ENCODE results near the gene RYR2. TPM values are rescaled to one million over a fixed set of nuclear protein-coding genes. Genes with fewer than 3 reads are reported as not detected.
A peak's percentile ranks its signal among the peaks of the same experiment; 100 is the strongest.

Gene RYR2
- total and polyA plus RNA-seq, 2 of the 8 experiments (the other 6 are each of a cell fraction or from before 2014, with no cell fraction given), result 1.3 to 4.4 TPM

GRCh38 chr1:237093691-237094090, 51.7 kb downstream of the RYR2 start:
- Histone ChIP-seq H3K14ac (ENCODE audit: insufficient read length) (no peak overlapping the region), H3K23ac (ENCODE audit: insufficient read length) (no peak overlapping the region), H3K79me1 (ENCODE audit: low read depth, low read length) (no peaks in the 10 kb centered on the region; the same call in 1 of the 2 replicates), H2BK20ac (ENCODE audit: low read length) (no peak overlapping the region), H3K27ac (ENCODE audit: low read depth, low read length) (no peak overlapping the region), H3K27me3 (replicated peaks in 1 of 4; ENCODE audit: control insufficient read depth in 3 of 4, extremely low read depth in 1 of 4, insufficient read depth in 3 of 4, low read length in 3 of 4) (no peaks in the 10 kb centered on the region), H2AK5ac (ENCODE audit: low read depth, low read length) (no peak overlapping the region), H3K18ac (ENCODE audit: extremely low read depth, low read length) (no peak overlapping the region), H2BK12ac (ENCODE audit: low read depth, low read length) (no peak overlapping the region), H3K23me2 (ENCODE audit: low read depth, low read length) (no peaks in the 10 kb centered on the region), H2BK5ac (ENCODE audit: low read depth, low read length) (no peak overlapping the region), H2BK15ac (ENCODE audit: low read length) (no peak overlapping the region), H3K4me3 (ENCODE audit: extremely low read depth in 1 of 4, insufficient read depth in 2 of 4, low read depth in 3 of 4, low read length in 4 of 4) (no peak overlapping the region), H3K4me2 (ENCODE audit: insufficient read depth in 1 of 2, low read depth in 2 of 2, low read length in 2 of 2) (no peak overlapping the region), H2BK120ac (replicated peaks; ENCODE audit: low read depth, low read length) (no peak overlapping the region), H4K5ac (ENCODE audit: insufficient read length, low read depth, low read length) (no peak overlapping the region), H3K56ac (replicated peaks; ENCODE audit: insufficient read length, low read depth, low read length) (no peak overlapping the region), H3K79me2 (ENCODE audit: control insufficient read depth in 1 of 2, insufficient read depth in 2 of 2, low read length in 2 of 2) (peaks cover 0 to 19% of the 10 kb centered on the region in 2 experiments; a peak in 2 of 4 replicates), H3K9me3 (ENCODE audit: insufficient read depth in 2 of 2, low read depth in 1 of 2, low read length in 1 of 2) (no peaks in the 10 kb centered on the region), H2AFZ (ENCODE audit: low read length) (no peak overlapping the region), H4K91ac (replicated peaks; ENCODE audit: insufficient read length, low read length) (no peak overlapping the region), H3K9ac (replicated peaks in 1 of 4; ENCODE audit: extremely low read depth in 1 of 4, low read depth in 3 of 4, low read length in 3 of 4) (peak overlapping the region in 1 of 4 experiments; percentile 4; a peak in 1 of 7 replicates), H3K4me1 (replicated peaks in 1 of 4; ENCODE audit: control insufficient read depth in 3 of 4, insufficient read depth in 4 of 4, low read length in 3 of 4) (no peaks in the 10 kb centered on the region; a peak in 1 of 7 replicates), H3K4ac (replicated peaks; ENCODE audit: insufficient read length, low read depth, low read length) (no peak overlapping the region), H4K20me1 (replicated peaks in 1 of 2; ENCODE audit: control insufficient read depth in 1 of 2, insufficient read depth in 2 of 2, low read length in 2 of 2) (no peaks in the 10 kb centered on the region), H4K8ac (ENCODE audit: extremely low read depth, insufficient read depth, low read length) (no peak overlapping the region), H3K36me3 (ENCODE audit: control insufficient read depth in 2 of 4, insufficient read depth in 4 of 4, low read length in 3 of 4) (no peaks in the 10 kb centered on the region)
- 90% methylated on average over 12 of the region's 12 CpGs; no CpG with 5 or more reads in 1 of the 2 experiments for WGBS, 2 experiments (ENCODE audit: extremely low coverage in 1 of 2, insufficient coverage in 1 of 2, insufficient read length in 1 of 2, insufficient replicate concordance in 2 of 2, low coverage in 1 of 2, low lambda C conversion rate in 2 of 2, missing lambda C conversion rate in 1 of 2)
- DNase-seq (ENCODE audit: low read depth in 1 of 2, low spot score in 2 of 2) (peak in 1 of 2 experiments; percentile 33), FAIRE-seq (no peak)
- POLR2A ChIA-PET (ENCODE audit: partially characterized antibody), result interaction anchor here (1.0 kb wide), 1 partner anchor 9 kb away, joined by 4 read pairs; no protein-coding TSS in a partner anchor
- CTCF ChIA-PET (ENCODE audit: partially characterized antibody), result interaction anchor here (1.0 kb wide), 1 partner anchor 13 kb away, joined by 3 read pairs; no protein-coding TSS in a partner anchor
- TF ChIP-seq SRF (IDR thresholded peaks at IDR 0.05; ENCODE audit: low read depth, low read length) (no peak), RFX5 (IDR thresholded peaks at IDR 0.05; ENCODE audit: borderline replicate concordance, low read depth, low read length) (no peak), CEBPB (IDR thresholded peaks at IDR 0.05; ENCODE audit: low read depth, low read length) (no peak), CBX5 (IDR thresholded peaks at IDR 0.05; ENCODE audit: low read depth, low read length) (no peak), SIRT6 (IDR thresholded peaks at IDR 0.05; ENCODE audit: low read length) (no peak), SIN3A (conservative IDR thresholded peaks at IDR 0.05 in 1 of 2, IDR thresholded peaks at IDR 0.05 in 1 of 2; ENCODE audit: low read depth in 1 of 2, low read length in 2 of 2) (no peak), TCF12 (IDR thresholded peaks at IDR 0.05; ENCODE audit: low read depth, low read length) (no peak), SIX5 (IDR thresholded peaks at IDR 0.05; ENCODE audit: low read depth, low read length) (no peak), FOSL1 (IDR thresholded peaks at IDR 0.05; ENCODE audit: insufficient read depth, low read depth, low read length) (no peak), JUN (IDR thresholded peaks at IDR 0.05; ENCODE audit: low read depth, low read length) (no peak), RNF2 (IDR thresholded peaks at IDR 0.05; ENCODE audit: borderline replicate concordance, low read depth, low read length, missing control alignments, poor library complexity, severe bottlenecking) (no peak), CHD1 (IDR thresholded peaks at IDR 0.05; ENCODE audit: low read depth, low read length) (no peak), SAP30 (IDR thresholded peaks at IDR 0.05; ENCODE audit: insufficient read depth, insufficient replicate concordance, low read length) (no peak)
- TF ChIP-seq, protein P1, sequence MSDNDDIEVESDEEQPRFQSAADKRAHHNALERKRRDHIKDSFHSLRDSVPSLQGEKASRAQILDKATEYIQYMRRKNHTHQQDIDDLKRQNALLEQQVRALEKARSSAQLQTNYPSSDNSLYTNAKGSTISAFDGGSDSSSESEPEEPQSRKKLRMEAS (IDR thresholded peaks at IDR 0.05), result no peak
